22Rv1 (cell line): ENCODE measurements around the gene GRM7.

Source experiments
- ZFX ChIP-seq: fragments of 450-650 bp; IDR thresholded peaks from 2 replicates; pipeline ENCODE4 v1.6.1; 2017; ENCODE audit warnings: antibody characterized with exemption, borderline replicate concordance
- TF ChIP-seq, protein P1 (sequence below): fragments of 450-650 bp; IDR thresholded peaks from 2 replicates; pipeline ENCODE4 v1.5.1; 2017; ENCODE audit warnings: mild to moderate bottlenecking

DNA sequence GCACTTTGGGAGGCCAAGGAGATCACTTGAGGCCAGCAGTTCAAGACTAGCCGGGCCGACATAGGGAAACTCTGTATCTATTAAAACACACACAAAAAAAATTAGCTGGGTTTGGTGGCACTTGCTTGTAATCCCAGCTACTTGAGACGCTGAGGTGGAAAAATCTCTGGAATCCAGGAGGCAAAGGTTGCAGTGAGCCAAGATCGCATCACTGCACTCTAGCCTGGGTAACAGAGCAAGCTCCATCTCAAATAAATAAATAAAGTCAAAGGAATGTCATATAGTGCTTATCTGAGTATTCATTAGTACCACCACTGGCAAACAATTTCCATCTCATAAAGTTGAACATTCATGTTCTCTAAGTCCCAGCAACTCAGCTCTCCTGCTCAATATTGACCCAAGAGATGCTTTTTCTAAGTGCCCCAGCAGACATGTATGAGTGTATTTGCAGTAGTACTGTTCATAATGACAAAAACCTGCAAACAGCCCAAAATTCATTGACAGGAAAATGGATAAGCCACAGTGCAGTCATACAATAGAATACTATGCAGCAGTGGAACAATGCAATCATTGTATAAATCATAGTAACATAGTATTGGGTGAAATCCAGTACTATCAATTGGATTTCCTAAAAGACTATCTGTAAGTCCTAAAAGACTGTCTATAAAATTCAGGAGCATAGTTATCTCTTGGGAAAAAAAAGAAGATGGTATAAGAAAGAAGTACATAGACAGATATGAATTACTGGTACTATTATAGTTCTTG lies 889.2 kb downstream of the GRM7 start:
- TF ChIP-seq, protein P1, sequence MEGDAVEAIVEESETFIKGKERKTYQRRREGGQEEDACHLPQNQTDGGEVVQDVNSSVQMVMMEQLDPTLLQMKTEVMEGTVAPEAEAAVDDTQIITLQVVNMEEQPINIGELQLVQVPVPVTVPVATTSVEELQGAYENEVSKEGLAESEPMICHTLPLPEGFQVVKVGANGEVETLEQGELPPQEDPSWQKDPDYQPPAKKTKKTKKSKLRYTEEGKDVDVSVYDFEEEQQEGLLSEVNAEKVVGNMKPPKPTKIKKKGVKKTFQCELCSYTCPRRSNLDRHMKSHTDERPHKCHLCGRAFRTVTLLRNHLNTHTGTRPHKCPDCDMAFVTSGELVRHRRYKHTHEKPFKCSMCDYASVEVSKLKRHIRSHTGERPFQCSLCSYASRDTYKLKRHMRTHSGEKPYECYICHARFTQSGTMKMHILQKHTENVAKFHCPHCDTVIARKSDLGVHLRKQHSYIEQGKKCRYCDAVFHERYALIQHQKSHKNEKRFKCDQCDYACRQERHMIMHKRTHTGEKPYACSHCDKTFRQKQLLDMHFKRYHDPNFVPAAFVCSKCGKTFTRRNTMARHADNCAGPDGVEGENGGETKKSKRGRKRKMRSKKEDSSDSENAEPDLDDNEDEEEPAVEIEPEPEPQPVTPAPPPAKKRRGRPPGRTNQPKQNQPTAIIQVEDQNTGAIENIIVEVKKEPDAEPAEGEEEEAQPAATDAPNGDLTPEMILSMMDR = no peak
- no peak for TF ChIP-seq ZFX
